NCI-H1105 treated with DMSO at 0.1 percent for 48 hours (cell line): ENCODE measurements around the gene SPRY4.
"Not testable (repeated sequence)": the region's sequence is repeated elsewhere in the genome, so short reads cannot be mapped to it uniquely, and the experiment has no call there.

Experiments
- DNase-seq: peaks from one replicate; lab custom pipeline; 2025; lab: John Stamatoyannopoulos, UW

Gene SPRY4, protein sequence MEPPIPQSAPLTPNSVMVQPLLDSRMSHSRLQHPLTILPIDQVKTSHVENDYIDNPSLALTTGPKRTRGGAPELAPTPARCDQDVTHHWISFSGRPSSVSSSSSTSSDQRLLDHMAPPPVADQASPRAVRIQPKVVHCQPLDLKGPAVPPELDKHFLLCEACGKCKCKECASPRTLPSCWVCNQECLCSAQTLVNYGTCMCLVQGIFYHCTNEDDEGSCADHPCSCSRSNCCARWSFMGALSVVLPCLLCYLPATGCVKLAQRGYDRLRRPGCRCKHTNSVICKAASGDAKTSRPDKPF

DNA sequence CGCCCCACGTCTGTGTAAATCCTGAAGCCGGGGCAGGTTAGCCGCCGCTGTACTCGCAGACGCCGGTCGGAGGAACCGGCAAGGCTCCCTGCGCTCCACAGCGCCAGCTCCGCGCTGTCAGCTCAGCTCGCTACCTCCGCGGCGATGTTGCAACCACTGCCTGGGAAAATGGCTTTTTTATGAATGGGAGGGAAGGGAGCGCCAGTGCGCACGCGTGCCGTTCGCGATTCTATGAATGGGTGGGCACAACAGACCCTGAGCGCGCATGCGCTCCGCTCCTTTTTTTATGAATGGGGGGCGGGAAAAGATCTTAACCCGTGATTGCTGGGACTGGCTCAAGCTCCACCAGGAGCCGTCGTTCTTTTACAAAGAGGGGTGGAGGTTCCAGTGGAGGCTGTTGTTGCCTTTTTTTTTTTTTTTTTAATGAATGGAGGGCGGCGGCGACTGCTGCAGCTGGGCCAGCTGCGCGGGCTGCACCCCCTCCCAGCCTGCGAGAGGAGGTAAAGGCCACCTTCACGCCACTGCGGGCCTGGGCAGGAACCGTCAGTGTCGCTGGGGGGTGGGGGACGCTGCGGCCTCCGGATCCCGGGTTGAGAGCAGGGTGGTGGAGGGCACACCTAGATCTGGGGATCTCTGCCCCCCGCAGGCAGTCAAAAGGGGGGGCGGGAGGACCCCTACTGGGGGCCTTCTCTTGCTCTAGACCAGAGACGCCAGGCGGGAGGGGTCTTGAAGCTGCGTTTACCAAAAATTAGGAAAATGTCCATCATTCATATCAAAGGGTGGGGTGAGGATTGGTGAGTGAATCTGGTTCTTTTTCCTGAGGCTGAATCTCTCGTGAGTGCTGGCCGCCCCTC lies at the start of gene SPRY4:
TSS of gene SPRY4 (minus strand) at position 151 of the 854 bp plus-strand sequence. CDS start 9,913 bp downstream, outside the sequence.
- DNase-seq: peak; percentile 91

DNA sequence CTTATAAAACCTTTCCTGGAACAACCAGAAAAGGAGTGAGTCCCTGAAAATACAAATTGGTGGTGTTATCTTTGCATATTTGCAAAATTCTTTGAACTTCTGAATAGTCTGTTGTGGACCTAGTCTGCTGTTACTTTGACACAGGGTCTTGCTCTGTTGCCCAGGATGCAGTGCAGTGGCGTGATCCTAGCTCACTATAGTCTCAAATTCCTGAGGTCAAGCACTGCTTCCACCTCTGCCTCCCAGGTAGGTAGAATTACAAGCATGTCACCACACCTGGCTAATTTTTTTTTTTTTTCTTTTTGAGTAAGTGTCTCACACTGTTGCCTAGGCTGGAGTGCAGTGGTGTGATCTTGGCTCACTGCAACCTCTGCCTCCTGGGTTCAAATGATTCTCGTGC lies 43.7 kb upstream of the SPRY4 start:
- DNase-seq: no peak

DNA sequence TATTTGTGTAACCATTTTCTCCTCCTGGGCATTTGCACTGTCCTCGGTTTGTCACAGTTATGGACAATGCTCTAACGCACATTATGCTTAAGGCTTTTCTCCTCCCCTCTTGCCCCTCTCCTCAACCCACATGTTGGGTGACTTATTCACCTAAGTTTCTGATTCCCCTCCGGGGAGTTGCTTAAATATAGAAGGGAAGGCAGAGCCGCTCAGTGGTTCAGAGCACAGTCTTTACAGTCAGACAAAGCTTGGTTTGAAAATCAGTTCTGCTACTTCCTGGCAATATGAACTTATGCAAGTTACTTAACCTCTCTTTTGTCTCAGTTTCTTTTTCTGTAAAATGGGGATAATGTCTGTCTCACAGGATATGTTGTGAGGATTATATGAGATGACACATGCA lies 41.2 kb upstream of the SPRY4 start:
- no peak for DNase-seq

DNA sequence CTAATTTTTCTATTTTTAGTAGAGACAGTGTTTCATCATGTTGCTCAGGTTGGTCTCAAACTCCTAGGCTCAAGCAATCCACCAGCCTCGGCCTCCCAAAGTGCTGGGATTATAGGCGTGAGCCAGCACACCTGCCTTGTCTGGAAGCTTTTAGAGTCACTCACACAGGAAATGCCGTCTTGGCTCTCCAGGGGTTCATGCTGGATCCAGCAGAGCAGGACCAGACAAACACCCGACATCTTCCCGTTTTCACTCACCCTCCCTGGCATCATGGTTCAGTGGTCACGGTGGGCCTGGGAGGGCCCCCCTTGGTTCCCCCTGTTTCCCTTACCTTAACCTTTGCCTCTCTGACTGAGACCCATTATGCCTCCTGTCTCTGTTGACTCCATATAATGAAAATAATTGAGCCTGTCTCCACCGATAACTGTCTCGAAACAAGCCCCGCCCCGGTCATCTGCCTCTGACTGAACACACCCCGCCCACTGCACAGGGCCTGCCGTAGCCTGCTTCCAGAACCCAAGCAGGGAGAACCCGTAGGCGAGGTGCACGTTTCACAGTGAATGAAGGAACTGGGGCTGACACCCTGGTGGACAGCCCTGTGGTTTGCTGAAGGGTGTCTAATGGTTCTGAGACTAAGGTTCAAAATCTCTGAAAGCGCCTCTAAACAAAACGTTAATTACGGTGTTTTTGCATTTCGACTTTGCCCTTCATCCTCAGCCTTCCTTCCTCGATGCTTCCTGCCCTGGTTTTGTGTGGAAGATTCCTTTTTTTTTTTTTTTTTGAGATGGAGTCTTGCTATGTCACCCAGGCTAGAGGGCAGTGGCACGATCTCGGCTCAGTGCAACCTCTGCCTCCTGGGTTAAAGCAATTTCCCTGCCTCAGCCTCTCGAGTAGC lies 39.7 kb upstream of the SPRY4 start:
- peak; percentile 72 for DNase-seq

DNA sequence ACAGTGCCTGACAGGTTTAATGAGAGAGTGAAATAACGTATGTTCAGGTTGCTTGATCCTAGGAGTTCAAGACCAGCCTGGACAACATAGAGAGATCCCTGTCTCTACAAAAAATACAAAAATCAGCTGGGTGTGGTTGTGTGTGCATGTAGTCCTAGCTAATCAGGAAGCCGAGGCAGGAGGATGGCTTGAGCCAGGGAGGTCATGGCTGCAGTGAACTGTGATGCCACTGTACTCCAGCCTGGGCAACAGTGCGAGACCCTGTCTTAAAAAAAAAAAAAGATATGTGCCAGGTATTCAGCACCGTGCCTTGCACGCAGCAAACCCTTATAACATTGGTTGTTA lies 38.8 kb upstream of the SPRY4 start:
- no peak for DNase-seq

DNA sequence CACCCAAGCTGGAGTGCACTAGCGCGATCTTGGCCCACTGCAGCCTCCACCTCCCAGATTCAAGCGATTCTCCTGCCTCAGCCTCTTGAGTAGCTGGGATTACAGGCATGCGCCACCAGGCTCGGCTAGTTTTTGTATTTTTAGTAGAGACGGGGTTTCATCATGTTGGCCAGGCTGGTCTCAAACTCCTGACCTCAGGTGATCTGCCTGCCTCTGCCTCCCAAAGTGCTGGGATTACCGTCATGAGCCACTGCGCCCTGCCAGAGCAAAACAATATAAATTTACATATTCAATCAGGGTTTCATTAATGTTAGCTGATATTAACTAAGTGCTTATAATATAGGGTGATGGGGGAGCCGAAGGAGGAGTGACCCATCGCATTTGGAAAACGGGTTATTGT lies 37.4 kb upstream of the SPRY4 start:
- DNase-seq: not testable (repeated sequence)

DNA sequence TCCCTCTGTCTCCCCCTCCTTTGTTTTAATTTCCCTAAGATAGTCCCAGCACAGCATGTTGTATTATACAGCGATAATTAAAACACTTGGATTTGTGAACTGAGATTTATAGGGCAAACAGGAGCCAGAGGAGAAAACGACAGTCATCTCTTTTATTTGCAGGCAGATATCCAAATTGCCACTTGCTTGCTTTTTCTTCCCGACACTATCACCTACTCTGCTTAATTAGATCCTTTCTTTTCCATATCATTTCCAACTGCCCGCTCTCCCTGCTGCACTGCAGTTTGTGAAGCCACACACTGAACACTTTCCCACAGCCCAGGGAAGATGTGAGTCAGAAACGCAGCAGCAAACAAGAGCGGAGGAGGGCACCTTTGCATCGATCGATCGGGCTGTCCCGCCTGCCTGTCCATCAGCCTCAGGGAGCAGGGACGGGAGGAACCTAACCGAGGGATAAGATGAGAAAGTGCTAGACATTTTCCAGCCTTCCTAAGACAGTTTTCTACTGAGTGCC lies 35.8 kb upstream of the SPRY4 start:
- DNase-seq: no peak

DNA sequence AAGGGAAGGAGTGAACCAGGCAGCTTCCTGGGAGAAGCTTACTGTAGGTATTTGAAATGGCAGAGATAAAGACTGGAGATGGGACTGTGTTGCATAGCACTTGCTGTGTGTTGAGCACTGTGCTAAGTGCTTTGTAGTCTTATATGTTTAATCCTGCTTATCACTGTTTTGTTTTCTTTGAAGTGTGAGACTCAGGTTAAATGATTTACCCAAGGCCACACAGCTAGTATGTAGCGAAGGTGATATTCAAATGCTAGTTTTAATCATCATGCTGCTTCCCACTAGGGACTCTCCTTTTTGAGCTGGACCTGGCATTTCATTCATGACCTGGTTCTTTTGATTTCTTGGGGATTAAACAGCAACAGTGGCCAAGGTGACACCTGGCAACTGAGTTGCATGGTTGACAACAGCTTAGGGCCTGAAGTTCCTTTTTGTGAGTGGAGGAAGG lies 35.3 kb upstream of the SPRY4 start:
- no peak for DNase-seq

DNA sequence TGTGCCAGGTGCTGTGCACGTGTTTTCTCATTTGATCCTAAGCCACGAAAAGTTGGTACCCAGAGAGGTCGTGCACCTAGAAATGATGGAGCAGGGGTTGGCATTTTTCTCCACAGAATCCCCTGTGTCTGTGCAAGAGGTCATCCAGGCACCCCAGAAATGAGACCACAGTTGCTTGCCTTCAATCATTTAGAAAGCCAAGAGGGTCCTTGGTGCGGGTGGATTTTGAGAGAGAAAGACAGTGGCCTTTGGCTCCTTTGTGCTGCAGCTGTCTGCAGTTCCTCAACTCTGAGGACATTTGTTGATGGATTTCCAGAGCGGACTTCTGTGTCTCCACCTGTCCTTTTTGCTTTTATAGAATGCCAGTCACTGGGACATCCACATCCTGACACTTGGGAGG lies 33.8 kb upstream of the SPRY4 start:
- no peak for DNase-seq

DNA sequence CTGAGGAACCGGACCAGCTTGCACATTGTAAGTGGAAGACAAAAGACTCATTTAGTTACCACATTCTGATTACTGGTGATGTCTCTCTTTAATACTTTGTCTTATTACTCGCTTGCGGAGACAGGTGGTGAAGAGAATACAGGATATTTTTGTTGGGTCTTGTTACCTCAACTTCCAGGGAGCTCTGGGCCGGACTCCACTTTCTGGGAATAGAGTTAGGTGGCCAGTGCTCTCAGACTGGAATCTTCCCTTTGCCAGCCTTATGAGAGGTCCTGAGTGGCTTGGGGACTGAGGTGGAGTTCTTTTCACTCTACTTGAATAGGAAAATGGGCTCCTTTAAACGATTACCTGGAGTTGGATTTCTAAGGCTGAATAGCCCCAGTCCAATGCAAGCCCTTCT lies 33.3 kb upstream of the SPRY4 start:
- no peak for DNase-seq

DNA sequence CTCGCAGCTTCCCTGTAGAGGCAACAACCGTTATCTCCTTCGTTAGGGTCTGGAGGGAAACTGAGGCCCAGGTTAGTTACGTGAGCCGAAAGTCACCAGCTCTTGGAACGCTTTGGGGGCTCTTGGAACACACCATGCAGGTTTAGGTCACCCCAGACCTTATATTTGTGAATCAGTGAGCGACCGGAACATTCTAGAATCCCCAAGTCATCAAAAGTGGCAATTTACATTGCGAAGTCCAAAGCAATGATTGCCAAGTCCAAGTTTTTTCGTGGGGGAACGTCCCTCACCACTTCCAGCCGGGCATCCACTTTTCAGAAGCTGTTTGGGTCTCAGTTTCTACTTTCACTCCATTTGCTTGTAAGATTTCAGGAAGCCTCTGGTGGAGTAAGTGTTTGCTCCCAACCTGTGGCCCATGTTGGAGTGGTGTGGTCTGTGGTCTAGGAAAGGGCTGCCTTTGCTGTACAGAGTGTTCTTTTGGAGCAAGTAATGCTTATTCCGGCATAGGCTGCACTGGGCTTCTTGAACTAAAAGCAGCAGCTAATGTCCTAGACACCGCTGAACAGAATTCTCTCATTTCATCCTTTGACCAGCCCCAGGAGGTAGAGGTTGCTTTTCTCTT lies 32.8 kb upstream of the SPRY4 start:
- DNase-seq: no peak

DNA sequence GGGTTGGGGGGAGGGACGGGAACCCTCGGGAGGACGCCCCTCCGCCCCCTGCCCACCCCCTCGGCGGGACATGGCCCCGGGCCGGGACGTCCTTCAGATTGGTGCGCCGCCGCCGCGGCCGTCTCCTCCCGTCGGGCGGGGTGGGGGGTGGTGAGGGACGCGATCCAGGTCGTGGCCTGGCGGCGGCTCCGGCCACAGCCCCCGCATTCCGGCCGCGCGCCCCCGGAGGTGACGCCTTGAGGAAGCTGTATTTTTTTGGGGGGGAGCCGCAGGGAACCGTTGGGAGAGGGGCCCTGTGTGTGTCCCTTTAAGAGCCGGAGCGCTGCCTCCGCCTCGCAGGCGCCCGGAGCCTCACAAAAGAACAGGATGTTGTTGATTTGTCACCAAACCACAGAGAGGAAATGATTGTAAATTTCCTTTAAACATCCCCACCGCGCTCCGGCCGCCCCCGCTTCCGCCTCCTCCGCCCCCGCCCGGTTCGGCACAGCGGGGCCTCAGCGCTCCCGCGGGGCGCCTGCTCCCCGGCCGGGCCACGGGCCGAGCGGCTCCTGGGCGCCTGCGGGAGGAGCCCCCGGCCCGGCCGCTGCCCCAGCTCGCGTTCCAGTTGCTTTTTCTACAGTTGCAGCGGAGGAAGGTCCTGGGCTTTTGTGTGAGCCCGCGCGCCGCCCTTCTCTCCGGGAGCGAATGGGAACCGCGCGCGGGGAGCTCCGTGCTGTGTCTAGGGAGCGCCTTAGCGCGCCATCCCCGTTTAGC lies 32.1 kb upstream of the SPRY4 start:
- DNase-seq: peak; percentile 40

DNA sequence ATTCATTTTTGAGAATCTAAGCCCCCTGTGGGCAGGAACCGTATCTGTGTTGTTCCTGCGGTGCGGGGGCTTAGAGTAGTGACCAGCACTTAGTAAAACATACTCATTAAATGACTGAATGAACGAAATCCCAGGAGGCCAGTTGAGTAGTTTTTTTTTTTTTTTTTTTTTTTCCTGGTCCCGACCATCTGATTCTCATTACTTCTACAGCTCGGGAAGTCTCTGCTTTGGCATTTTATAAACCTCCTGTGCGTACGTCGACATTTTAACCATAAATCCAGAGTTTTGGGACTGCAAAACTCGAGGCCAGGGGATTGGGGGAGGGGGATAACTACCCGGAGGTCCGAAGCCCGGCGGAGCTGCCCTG lies 31.5 kb upstream of the SPRY4 start:
- DNase-seq: no peak

DNA sequence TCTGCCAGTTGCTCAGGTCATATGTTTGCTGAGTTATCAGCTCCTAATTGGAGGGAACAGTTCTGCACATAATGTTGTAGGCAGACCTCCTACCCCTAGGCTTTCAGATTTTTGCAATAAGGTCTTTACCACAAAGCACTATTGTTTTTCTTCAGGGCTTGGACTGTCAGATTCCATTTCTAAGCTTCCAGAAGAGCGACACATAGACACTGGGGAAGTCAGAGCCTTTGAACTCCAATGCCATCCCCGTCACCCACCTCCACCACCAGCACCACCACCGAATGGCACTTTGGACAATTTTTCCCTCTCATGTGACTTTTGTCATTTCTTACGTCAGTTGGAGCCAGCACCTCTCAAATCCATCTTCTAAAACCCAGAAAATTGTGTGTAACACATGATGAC lies 28.3 kb upstream of the SPRY4 start:
- DNase-seq: no peak

DNA sequence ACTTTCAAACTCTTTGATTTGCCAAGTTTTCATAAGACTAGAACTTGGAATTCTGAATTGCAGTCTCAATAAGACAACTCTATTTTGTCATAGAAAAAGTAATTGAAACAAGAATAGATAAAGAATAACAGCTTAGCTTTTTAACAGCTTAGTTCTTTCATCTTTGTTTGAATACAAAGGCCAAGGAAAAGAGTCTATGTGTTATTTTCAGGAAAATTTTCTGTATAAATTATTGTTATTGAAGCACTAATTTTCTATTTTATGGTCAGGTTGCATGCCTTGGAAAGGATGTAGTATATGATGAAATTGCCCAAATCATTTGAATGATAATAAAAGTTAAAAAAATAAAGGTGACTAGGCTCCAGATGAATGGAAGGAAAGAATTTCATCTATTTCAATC lies 25.2 kb upstream of the SPRY4 start:
- DNase-seq: no peak

DNA sequence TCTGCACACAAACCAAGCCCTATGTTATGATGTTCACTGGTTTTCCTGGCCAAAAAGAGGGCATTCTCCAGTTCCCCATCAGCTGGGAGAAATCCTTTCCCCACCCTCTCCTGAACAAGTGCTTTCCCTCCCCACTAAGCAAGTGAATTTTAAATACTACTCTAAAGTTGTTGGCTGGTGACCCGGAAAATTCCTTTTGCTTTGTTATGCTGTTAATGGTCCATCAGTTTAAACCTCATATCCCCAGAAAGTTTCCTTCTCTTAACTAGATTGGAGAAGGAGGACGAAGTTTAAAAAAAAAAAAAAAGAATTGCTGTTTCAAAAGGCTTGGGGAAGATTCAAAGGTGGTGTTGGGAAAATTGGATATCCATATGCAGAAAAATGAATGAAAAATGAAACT lies 21.9 kb upstream of the SPRY4 start:
- no peak for DNase-seq

DNA sequence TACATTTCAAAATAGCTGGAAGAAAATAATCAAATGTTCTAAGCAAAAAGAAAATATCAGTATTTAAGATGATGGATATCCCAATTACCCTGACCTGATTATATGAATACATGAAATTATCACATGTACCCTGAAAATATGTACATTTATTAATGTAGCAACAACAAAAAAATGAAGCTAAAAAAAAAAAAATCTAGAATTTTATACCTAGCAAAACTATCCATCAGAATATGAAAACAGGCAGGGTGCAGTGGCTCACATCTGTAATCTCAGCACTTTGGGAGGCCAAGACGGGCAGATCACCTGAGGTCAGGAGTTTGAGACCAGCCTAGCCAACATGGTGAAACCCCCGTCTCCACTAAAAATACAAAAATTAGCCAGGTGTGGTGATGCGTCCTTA lies 20.1 kb upstream of the SPRY4 start:
- DNase-seq: not testable (repeated sequence)

DNA sequence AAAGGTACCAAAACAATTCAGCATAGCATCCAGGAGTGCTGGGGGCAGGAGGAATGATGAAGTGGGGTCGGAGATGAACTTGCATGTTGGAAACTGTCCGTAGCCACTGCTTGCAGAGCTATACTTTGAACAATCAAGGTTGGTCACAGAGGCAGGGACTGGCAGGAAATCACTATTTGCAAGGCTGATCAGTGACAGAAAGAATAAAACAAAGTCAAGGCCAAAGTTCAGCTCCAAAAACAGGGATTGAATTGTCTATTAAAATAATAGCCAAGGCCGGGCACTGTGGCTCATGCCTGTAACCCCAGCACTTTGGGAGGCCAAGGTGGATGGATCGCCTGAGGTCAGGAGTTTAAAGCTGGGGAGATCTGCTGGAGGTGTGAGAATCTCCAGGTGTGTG lies 18.7 kb upstream of the SPRY4 start:
- DNase-seq: no peak

DNA sequence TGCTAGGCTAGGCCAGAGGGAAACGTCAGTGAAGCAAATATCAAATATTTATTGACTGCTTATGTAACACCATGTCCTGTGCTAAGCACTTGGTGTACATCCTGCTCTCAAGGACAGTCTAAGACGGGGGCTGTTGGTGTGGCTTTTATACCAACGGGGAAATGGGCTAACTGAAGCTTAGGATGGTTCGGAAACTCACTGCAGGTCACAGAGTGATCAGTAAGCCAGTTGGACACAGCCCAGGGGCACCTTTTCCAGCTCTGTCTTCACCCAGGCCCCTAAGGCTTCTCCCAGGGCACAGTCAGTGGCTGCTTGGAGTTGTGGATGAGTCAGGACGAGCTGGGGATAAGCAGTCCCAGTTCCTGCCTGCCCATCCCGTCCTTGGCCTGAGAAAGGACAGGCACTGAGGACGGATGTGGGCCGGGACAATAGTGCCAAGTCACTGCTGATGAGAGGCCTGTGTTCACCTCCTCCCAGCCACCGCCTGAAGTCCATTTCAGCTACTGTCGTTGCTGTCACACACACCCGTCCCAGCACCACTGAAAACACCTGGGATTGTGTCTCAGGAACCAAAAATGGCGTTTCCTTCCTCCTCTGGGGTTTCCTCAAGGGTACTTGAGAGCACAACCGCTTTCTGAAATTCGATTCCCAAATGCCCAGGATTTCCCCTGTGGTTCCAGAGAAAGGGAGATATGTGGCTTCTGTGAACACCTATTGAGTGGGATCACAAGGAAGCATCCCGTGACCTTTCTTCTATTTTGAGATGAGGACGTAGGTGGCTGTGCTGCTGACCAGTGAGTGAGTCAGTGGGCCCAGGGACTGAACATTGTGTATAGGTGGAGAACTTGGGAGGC lies 17.5 kb upstream of the SPRY4 start:
- DNase-seq: no peak

DNA sequence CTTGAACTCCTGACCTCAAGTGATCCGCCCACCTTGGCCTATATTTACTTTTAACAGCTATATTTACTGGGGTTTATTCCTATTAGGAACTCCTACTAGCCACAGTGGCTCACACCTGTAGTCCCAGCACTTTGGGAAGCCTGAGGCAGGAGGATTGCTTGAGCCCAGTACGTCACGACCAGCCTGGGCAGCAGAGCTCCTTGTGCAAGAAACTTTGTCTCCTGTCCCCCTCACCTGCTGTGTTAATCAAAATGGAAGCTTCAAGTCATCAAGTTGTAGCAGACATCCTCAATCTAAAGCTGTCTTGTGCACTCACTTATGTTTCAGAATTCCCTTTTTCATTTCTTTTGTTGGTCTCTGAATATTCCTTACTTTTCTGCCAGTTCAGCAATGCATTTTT lies 15.0 kb upstream of the SPRY4 start:
- DNase-seq: no peak
